GM18511 (cell line): ENCODE results near the gene CHIC2.
A peak's percentile ranks its signal among the peaks of the same experiment; 100 is the strongest.

Source experiments
- ATAC-seq: cut with Tn5 transposase; IDR thresholded peaks from one replicate; pipeline ENCODE4 v1.9.1; 2021; ENCODE audit warnings: mild to moderate bottlenecking, moderate library complexity; ENCODE audit not compliant: unreplicated experiment

CHIC2 gene

GRCh38 chr4:54093324-54094240 lies 29.2 kb upstream of the CHIC2 start:
- no peak for ATAC-seq

- no peak for ATAC-seq
Observed at GRCh38 chr4:54092405-54093323, 28.3 kb upstream of the CHIC2 start.

- peak; percentile 75 for ATAC-seq
Observed at GRCh38 chr4:54091637-54092404, 27.4 kb upstream of the CHIC2 start.

- peak; percentile 73 for ATAC-seq
Observed at GRCh38 chr4:54090804-54091623, 26.6 kb upstream of the CHIC2 start.

DNA sequence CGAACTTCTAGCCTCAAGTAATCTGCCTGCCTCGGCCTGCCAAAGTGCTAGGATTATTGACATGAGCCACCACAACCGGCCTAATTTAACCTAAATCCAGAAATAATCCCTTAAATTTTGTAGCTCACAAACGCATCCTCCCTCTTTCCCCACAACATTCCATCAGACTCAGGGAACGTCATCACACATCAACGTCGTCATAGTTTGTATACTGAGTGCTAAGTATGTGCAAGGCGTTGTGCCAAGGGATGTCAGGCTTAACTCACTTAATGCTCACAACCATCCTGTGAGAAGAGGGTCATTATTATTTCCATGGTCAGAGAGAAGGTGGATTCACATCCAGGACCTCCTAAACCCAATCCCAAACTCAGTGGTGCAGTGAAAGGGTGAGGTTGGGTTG lies 26.0 kb upstream of the CHIC2 start:
- ATAC-seq = no peak

DNA sequence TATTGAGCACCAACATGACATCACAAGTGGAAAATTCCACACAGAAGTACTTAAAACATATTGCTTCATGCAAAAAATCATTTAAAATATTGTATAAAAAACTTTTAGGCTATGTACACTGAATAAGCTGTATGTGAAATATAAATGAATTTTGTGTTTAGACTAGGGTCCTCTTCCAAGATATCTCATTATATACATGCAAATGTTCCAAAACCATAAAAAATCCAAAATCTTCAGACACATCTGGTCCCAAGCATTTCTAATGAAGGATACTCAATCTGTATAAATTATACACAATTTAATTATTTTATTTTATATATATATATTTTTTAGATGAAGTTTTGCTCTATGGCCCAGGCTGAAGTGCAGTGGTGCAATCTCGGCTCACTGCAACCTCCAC lies 25.5 kb upstream of the CHIC2 start:
- no peak for ATAC-seq

DNA sequence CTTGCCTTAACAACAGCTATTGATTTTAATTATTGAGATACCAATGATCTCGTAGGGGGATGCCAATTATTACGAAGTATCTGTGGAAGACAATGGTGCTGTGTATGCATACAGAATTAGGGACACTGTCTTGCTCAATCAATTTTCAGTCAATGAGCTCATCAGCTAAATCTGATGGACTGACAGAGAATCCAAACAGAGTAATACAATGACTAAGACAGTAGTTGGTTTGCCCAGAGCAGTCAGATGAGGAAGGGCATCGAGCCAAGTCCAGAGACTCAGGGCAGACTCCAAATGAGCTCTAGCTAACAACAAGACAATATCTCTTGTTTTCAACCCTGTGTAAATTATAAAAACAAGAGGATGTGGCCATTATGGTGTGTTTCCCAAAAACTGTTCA lies 20.9 kb upstream of the CHIC2 start:
- no peak for ATAC-seq

DNA sequence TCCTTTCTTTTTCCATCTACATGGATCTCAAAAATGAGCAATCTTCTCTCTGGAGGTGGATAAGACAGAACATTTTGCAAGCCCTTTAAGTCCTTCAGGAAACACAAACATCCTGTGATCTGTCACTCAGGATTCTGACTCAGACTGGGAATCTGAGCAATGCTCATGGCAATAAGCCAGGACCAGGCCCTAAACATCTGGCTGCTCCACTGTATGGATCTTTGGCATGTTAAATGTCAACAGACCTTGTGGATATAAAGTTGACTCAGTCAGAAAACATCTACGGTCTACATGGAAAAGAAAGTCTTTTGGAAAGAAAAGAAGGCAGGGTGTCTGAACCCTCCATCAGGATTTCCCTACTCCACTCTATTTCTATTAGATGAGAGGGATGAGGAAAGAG lies 17.8 kb upstream of the CHIC2 start:
- ATAC-seq = no peak

DNA sequence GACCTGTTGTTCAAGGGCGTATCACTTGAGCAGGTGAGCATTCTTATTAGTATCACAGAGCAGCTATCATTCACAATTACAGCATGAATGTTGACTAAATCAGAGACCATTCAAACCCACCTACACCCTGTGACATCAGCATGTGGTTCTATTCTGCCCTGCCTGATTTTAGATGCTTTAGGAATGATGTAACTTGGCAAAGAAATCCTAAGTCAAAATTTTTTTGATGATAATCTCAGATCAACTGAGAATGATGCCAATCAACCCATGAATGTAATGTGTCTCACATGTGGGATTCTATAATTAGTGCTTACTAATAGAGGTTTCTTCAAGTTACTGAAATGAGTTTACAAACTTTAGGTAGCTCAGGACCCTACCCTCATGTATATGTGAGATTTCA lies 13.4 kb upstream of the CHIC2 start:
- no peak for ATAC-seq

GRCh38 chr4:54076673-54077072 lies 12.3 kb upstream of the CHIC2 start:
- no peak for ATAC-seq

DNA sequence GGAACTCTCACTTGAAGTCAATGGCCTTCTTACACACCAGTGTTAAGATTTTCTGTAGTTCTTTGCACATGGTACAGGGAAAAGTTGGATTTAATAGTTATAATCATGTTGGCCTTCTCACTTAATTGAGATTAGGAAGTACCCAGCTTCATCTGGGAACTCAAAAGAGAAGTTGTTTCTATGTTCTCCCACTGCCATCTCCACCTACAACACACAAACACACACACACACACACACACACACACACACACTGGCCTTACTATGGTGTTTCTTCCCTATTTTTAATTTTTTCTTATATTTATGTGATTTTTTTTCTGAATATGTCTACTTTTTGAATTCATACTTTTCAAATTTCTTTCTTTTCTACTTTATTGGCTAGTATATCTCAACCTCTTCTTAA lies 10.0 kb upstream of the CHIC2 start:
- ATAC-seq = no peak

GRCh38 chr4:54073271-54073880 lies 9.0 kb upstream of the CHIC2 start:
- ATAC-seq = no peak

- no peak for ATAC-seq
Observed at GRCh38 chr4:54067166-54067565, 2.8 kb upstream of the CHIC2 start.

- ATAC-seq = no peak
Observed at GRCh38 chr4:54066718-54067129, 2.3 kb upstream of the CHIC2 start.

DNA sequence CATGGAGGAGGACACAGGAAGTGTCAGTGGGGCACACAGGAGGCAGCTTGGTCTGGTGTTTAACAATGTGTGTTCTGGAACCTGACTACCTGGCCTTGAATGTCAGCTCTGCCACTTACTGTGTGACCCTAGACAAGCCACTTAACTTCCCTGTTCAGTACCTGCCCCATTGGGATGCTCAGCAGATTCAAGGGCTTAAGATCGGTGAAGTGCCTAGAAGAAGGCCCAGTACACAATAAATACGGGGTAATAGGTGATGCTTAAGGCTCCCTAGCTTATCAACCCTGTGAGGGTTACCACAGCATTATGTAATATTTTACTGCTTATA lies 1.6 kb upstream of the CHIC2 start:
- no peak for ATAC-seq

DNA sequence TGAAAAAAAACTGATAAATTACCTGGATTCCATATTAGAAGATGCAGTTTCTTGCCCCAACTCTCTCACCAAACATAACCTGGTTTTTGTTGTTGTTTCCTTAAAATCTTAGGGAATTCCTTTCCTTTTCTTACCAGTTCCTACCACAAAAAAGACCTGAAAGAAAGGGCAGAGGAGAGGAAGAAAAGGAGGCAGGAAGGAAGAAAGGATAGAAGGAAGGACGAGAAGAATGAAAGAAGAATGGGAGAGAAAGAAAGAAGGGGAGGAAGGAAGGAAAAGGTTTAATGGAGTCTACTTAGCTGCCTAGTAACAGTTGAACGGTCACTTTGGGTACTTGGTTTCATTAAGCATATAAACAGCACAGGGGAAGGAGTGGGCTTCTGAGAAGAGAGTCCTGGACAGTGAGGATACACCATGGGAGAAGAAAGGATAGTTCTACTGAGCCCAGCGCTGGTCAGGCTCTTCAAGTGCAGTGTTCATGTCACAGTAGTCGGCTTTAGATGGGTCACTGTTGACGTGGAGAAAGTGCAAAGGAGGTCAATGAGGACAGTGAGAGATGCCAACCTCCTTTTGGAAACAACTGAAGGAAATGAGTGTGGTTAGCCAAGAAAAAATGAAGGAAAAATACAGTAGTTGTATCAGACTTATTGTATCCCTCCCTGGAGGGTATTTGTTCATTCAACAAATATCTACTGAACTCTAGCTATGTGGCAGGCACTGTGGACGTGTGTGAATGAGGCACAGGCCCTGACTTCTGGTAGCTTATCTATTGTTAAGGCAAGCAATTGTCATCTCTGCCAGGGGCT lies 1.1 kb upstream of the CHIC2 start:
- no peak for ATAC-seq

DNA sequence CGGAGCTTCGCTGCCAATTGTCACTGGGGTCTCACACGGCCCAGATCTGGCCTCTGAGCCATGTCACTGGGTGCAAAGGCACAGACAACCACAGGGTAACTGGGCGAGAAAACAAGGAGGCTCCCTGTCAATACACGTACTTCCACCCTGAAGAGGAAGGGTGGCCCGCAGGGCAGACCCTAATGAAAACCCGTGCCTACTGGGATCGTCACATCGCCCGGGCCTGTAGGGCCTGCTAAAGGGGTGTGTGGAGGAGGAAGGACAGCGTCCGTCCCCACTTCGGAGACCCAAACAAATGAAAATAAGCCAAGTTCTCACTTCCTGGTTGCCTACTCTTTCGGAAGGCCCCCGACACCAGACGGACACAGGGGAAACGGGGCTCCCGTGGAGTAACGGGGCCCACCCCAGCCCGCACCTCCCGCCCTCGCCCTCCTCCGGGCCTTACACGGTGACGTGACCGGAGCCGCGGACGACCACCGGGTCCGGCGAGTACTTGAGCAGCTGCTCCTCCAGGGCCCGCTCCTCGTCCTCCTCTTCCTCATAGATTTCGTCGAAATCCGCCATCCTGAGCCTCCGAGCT lies 578 bp downstream of the CHIC2 start:
- peak; percentile 35 for ATAC-seq

DNA sequence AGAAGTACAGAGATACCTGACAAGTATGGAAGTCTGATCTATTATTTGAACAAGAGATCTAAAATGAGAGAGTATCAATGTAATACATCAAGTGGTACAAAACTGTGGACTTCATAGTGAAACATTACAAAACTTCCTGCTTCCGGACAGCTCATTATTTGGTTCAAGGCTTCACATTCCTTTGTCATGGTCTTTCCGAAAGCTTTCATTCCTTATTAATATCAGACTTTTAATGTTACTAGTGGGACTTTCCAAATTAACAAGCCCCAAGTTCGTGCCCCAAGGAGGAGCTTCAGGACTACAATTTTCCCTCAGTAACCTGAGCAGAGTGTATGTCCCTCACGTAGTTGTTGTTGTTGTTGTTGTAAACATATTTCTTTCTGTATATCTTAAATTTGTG lies 1.2 kb downstream of the CHIC2 start:
- no peak for ATAC-seq

DNA sequence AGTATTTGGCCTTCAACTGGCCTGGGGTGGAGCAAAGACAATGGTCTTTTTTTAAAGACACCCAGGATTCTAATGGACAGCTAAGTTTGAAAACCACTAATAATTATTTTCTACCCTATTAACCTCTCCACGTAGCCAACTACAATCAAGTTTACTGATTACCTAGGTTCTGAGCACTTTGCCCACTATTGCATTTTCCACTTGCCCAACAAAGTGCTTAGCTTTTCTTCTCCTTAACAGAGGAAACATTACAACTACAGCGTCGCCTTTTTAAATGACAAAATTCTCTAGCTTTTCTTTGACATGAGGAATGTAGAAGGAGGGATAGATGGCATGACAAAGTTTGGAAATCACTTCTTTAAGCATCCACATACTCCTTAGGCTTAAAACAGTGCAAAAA lies 2.0 kb downstream of the CHIC2 start:
- ATAC-seq = no peak
